ENCODE results near the gene DNAJB7. TPM values are rescaled to one million over a fixed set of nuclear protein-coding genes. Genes with fewer than 3 reads are reported as not detected.

DNAJB7 gene
- total and polyA plus RNA-seq, 2 experiments from 2014 or later, result 0.63 TPM; not detected in 1

GRCh38 chr22:40813912-40814315 lies 48.0 kb downstream of the DNAJB7 start:
- TF ChIP-seq ZNF331 (CRISPR knock-in tag; IDR thresholded peaks at IDR 0.05; ENCODE audit: low read depth) (no peak), NANOG (IDR thresholded peaks at IDR 0.05; ENCODE audit: borderline replicate concordance) (no peak), ZNF114 (CRISPR knock-in tag; IDR thresholded peaks at IDR 0.05) (no peak), JUNB (IDR thresholded peaks at IDR 0.05; ENCODE audit: unreplicated experiment) (no peak), CREB1 (CRISPR knock-in tag; IDR thresholded peaks at IDR 0.05; ENCODE audit: low read depth) (no peak), EZH2 (IDR thresholded peaks at IDR 0.05; ENCODE audit: low read depth, unreplicated experiment) (no peak), STAT1 (IDR thresholded peaks at IDR 0.05; ENCODE audit: unreplicated experiment) (no peak), ZNF462 (CRISPR knock-in tag; IDR thresholded peaks at IDR 0.05) (no peak), CTCF (conservative IDR thresholded peaks at IDR 0.05; ENCODE audit: low read depth in 2 of 2) (no peak), POLR2AphosphoS5 (IDR thresholded peaks at IDR 0.05; ENCODE audit: low read depth) (no peak), REST (IDR thresholded peaks at IDR 0.05; ENCODE audit: unreplicated experiment) (no peak), EZH2phosphoT487 (IDR thresholded peaks at IDR 0.05; ENCODE audit: unreplicated experiment) (no peak), ETS1 (IDR thresholded peaks at IDR 0.05) (no peak)
- no peak for ATAC-seq
- peaks cover 15% of the 10 kb centered on the region; the same call in 1 of the 2 replicates for H4K20me1 ChIP-seq (replicated peaks; ENCODE audit: insufficient read depth)

More at GRCh38 chr22:40813912-40814315, 48.0 kb downstream of the DNAJB7 start:
- H3K4me1 ChIP-seq (ENCODE audit: insufficient read depth), result peaks cover 10% of the 10 kb centered on the region; the same call in 1 of the 2 replicates
- no peak overlapping the region for H3K4me3 Mint-ChIP-seq
- peaks cover 16% of the 10 kb centered on the region for H3K4me1 Mint-ChIP-seq
- no peak overlapping the region for H3K4me2 ChIP-seq
- no peak overlapping the region for H2AFZ ChIP-seq
- H3K9me2 ChIP-seq (ENCODE audit: insufficient read depth), result no peaks in the 10 kb centered on the region
- peaks cover 97% of the 10 kb centered on the region for H3K79me2 ChIP-seq (replicated peaks; ENCODE audit: insufficient read depth)
- H3K27ac Mint-ChIP-seq, result no peak overlapping the region
- H3F3A ChIP-seq (replicated peaks; ENCODE audit: low read depth), result no peaks in the 10 kb centered on the region
- no peak for DNase-seq (ENCODE audit: low spot score)
- H3K36me3 Mint-ChIP-seq (ENCODE audit: low read depth), result peaks cover 20% of the 10 kb centered on the region
- no peaks in the 10 kb centered on the region for H3K27me3 ChIP-seq (ENCODE audit: insufficient read depth)
- peaks cover 2% of the 10 kb centered on the region for H3K27me3 Mint-ChIP-seq (ENCODE audit: insufficient read depth, low read depth, poor library complexity)
- no peaks in the 10 kb centered on the region; the same call in 1 of the 2 replicates for H3K36me3 ChIP-seq (ENCODE audit: insufficient read depth)
- no peak overlapping the region for H3K27ac ChIP-seq (ENCODE audit: low read depth)
- no peak overlapping the region for H3K4me3 ChIP-seq
- H3K9me3 Mint-ChIP-seq, result no peaks in the 10 kb centered on the region
